DOHH2 (cell line): ENCODE measurements around the gene UBE2F.

Experiments used
- EZH2phosphoT487 ChIP-seq: fragments of 200-600 bp; sonication (generic); IDR thresholded peaks from 2 replicates; pipeline ENCODE4 v1.6.1; 2017; ENCODE audit warnings: borderline replicate concordance, mild to moderate bottlenecking, antibody characterized with exemption, low read length, moderate library complexity, mixed read lengths
- TF ChIP-seq, protein P1 (sequence below): fragments of 200-600 bp; sonication (generic); IDR thresholded peaks from one replicate; pipeline ENCODE4 v1.5.1; 2014; ENCODE audit warnings: antibody characterized with exemption, mild to moderate bottlenecking, low read depth, low read length; ENCODE audit not compliant: poor library complexity, severe bottlenecking

DNA sequence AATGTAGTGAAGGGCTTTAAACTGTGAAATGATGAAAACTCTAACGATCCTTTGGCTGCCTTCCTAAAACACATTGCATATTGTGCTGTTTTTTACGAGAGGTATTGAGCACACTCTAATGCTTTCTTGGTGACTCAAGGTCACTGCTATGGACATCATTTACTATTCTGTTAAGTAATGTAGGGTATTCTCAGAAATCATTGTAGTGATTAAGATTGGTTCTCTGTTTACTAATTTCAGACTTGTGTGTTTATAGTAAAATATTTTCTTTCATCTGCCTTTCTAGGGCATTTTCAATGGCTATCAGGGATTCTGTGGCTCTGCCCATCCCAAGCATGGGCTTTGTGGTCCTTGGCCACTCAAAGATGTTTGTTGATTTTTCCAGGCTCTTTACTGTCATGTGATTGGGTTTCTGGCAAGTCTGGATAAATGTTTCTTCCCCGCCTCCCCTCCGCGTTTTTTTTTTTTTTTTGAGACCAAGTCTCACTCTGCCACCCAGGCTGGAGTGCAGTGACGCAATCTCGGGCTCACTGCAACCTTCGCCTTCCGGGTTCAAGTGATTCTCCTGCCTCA lies 29.3 kb downstream of the UBE2F start:
- TF ChIP-seq, protein P1, sequence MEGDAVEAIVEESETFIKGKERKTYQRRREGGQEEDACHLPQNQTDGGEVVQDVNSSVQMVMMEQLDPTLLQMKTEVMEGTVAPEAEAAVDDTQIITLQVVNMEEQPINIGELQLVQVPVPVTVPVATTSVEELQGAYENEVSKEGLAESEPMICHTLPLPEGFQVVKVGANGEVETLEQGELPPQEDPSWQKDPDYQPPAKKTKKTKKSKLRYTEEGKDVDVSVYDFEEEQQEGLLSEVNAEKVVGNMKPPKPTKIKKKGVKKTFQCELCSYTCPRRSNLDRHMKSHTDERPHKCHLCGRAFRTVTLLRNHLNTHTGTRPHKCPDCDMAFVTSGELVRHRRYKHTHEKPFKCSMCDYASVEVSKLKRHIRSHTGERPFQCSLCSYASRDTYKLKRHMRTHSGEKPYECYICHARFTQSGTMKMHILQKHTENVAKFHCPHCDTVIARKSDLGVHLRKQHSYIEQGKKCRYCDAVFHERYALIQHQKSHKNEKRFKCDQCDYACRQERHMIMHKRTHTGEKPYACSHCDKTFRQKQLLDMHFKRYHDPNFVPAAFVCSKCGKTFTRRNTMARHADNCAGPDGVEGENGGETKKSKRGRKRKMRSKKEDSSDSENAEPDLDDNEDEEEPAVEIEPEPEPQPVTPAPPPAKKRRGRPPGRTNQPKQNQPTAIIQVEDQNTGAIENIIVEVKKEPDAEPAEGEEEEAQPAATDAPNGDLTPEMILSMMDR: no peak
- TF ChIP-seq EZH2phosphoT487: no peak
